Measurements from ENCODE around the gene POLQ. TPM values are rescaled to one million over a fixed set of nuclear protein-coding genes. Genes with fewer than 3 reads are reported as not detected.
"Not testable (repeated sequence)": the region's sequence is repeated elsewhere in the genome, so short reads cannot be mapped to it uniquely, and the experiment has no call there.

POLQ gene
- total RNA-seq, 1 experiment from 2014 or later = 9.1 TPM

- no peak overlapping the region for H3K27ac ChIP-seq
- no peak overlapping the region for H3K4me3 ChIP-seq
- H3K4me1 ChIP-seq (replicated peaks) = no peaks in the 10 kb centered on the region
- no peaks in the 10 kb centered on the region for H3K9me3 ChIP-seq (replicated peaks)
- no peak for DNase-seq (ENCODE audit: low read depth in 1 of 2, low spot score in 2 of 2)
- H3K36me3 ChIP-seq = peaks cover 31% of the 10 kb centered on the region
- no peaks in the 10 kb centered on the region for H3K27me3 ChIP-seq (replicated peaks)
These were observed 54.0 kb downstream of the POLQ start for GRCh38 chr3:121491683-121492320.

- H3K4me1 ChIP-seq (replicated peaks) = no peaks in the 10 kb centered on the region
These were observed 55.6 kb downstream of the POLQ start for GRCh38 chr3:121490161-121490560.

GRCh38 chr3:121488628-121489027, 57.2 kb downstream of the POLQ start:
- no peak overlapping the region for H3K4me3 ChIP-seq
- H3K27me3 ChIP-seq (replicated peaks) = no peaks in the 10 kb centered on the region
- H3K27ac ChIP-seq = no peak overlapping the region
- no peak for DNase-seq (ENCODE audit: low read depth in 1 of 2, low spot score in 2 of 2)
- H3K4me1 ChIP-seq (replicated peaks) = 0 out of 2 replicates have a peak, but pooled peaks cover under 1% of the 10 kb centered on the region
- no peaks in the 10 kb centered on the region for H3K9me3 ChIP-seq (replicated peaks)
- H3K36me3 ChIP-seq = peaks cover 25% of the 10 kb centered on the region

More at GRCh38 chr3:121490161-121490560, 55.6 kb downstream of the POLQ start:
- no peak overlapping the region for H3K4me3 ChIP-seq
- no peak for DNase-seq (ENCODE audit: low read depth in 1 of 2, low spot score in 2 of 2)
- H3K36me3 ChIP-seq = peaks cover 25% of the 10 kb centered on the region
- no peaks in the 10 kb centered on the region for H3K27me3 ChIP-seq (replicated peaks)
- H3K9me3 ChIP-seq (replicated peaks) = no peaks in the 10 kb centered on the region
- no peak overlapping the region for H3K27ac ChIP-seq

GRCh38 chr3:121483290-121483689, 62.5 kb downstream of the POLQ start:
- peak in 1 of 2 experiments; percentile 18 for DNase-seq (ENCODE audit: low read depth in 1 of 2, low spot score in 2 of 2)
- Histone ChIP-seq H3K36me3 (peaks cover 22% of the 10 kb centered on the region), H3K27ac (peak overlapping the region; percentile 93), H3K27me3 (replicated peaks) (no peaks in the 10 kb centered on the region), H3K4me3 (no peak overlapping the region), H3K4me1 (replicated peaks) (peaks cover 25% of the 10 kb centered on the region), H3K9me3 (replicated peaks) (no peaks in the 10 kb centered on the region)

- no peaks in the 10 kb centered on the region for H3K9me3 ChIP-seq (replicated peaks)
- no peak overlapping the region for H3K4me3 ChIP-seq
- peak overlapping the region; percentile 93 for H3K27ac ChIP-seq
These were observed 63.1 kb downstream of the POLQ start for GRCh38 chr3:121482660-121483059.

GRCh38 chr3:121481106-121481880, 64.5 kb downstream of the POLQ start:
- Histone ChIP-seq H3K4me1 (replicated peaks) (peaks cover 31% of the 10 kb centered on the region), H3K9me3 (replicated peaks) (no peaks in the 10 kb centered on the region), H3K27ac (no peak overlapping the region), H3K4me3 (no peak overlapping the region), H3K27me3 (replicated peaks) (no peaks in the 10 kb centered on the region), H3K36me3 (peaks cover 31% of the 10 kb centered on the region)
- DNase-seq (ENCODE audit: low read depth in 1 of 2, low spot score in 2 of 2) = no peak

More at GRCh38 chr3:121482660-121483059, 63.1 kb downstream of the POLQ start:
- DNase-seq (ENCODE audit: low read depth in 1 of 2, low spot score in 2 of 2) = peak in 1 of 2 experiments; percentile 61
- peaks cover 31% of the 10 kb centered on the region for H3K4me1 ChIP-seq (replicated peaks)
- H3K36me3 ChIP-seq = peaks cover 23% of the 10 kb centered on the region
- H3K27me3 ChIP-seq (replicated peaks) = no peaks in the 10 kb centered on the region

- Histone ChIP-seq H3K4me3 (no peak overlapping the region), H3K36me3 (peaks cover 57% of the 10 kb centered on the region), H3K27ac (peak overlapping the region; percentile 61)
These were observed 68.2 kb downstream of the POLQ start for GRCh38 chr3:121477589-121477988.

GRCh38 chr3:121473001-121473400, 72.8 kb downstream of the POLQ start:
- no peak overlapping the region for H3K27ac ChIP-seq
- peaks cover 3% of the 10 kb centered on the region for H3K4me1 ChIP-seq (replicated peaks)
- H3K9me3 ChIP-seq (replicated peaks) = no peaks in the 10 kb centered on the region
- no peaks in the 10 kb centered on the region for H3K27me3 ChIP-seq (replicated peaks)
- no peak overlapping the region for H3K4me3 ChIP-seq
- DNase-seq (ENCODE audit: low read depth in 1 of 2, low spot score in 2 of 2) = no peak
- peaks cover 57% of the 10 kb centered on the region for H3K36me3 ChIP-seq

More at GRCh38 chr3:121477589-121477988, 68.2 kb downstream of the POLQ start:
- Histone ChIP-seq H3K4me1 (replicated peaks) (peaks cover 22% of the 10 kb centered on the region), H3K27me3 (replicated peaks) (no peaks in the 10 kb centered on the region), H3K9me3 (replicated peaks) (no peaks in the 10 kb centered on the region)
- peak; percentile 22 to 47 for DNase-seq (ENCODE audit: low read depth in 1 of 2, low spot score in 2 of 2)

GRCh38 chr3:121467085-121467484, 78.7 kb downstream of the POLQ start:
- DNase-seq (ENCODE audit: low read depth in 1 of 2, low spot score in 2 of 2) = no peak
- Histone ChIP-seq H3K36me3 (peaks cover 50% of the 10 kb centered on the region), H3K4me3 (no peak overlapping the region)

GRCh38 chr3:121463745-121464144, 82.0 kb downstream of the POLQ start:
- Histone ChIP-seq H3K4me1 (replicated peaks) (no peaks in the 10 kb centered on the region), H3K36me3 (peaks cover 51% of the 10 kb centered on the region), H3K9me3 (replicated peaks) (no peaks in the 10 kb centered on the region), H3K4me3 (no peak overlapping the region), H3K27ac (no peak overlapping the region), H3K27me3 (replicated peaks) (no peaks in the 10 kb centered on the region)
- no peak for DNase-seq (ENCODE audit: low read depth in 1 of 2, low spot score in 2 of 2)

More at GRCh38 chr3:121467085-121467484, 78.7 kb downstream of the POLQ start:
- no peak overlapping the region for H3K27ac ChIP-seq
- no peaks in the 10 kb centered on the region for H3K9me3 ChIP-seq (replicated peaks)
- no peaks in the 10 kb centered on the region for H3K27me3 ChIP-seq (replicated peaks)
- no peaks in the 10 kb centered on the region for H3K4me1 ChIP-seq (replicated peaks)

- no peak overlapping the region for H3K27ac ChIP-seq
- no peaks in the 10 kb centered on the region for H3K9me3 ChIP-seq (replicated peaks)
- no peak for DNase-seq (ENCODE audit: low read depth in 1 of 2, low spot score in 2 of 2)
- no peak overlapping the region for H3K4me3 ChIP-seq
- peaks cover 44% of the 10 kb centered on the region for H3K36me3 ChIP-seq
- H3K27me3 ChIP-seq (replicated peaks) = no peaks in the 10 kb centered on the region
- no peaks in the 10 kb centered on the region for H3K4me1 ChIP-seq (replicated peaks)
These were observed 83.2 kb downstream of the POLQ start for GRCh38 chr3:121462565-121462964.

- not testable (repeated sequence) for H3K27ac ChIP-seq; H3K9me3 ChIP-seq (replicated peaks); H3K27me3 ChIP-seq (replicated peaks); H3K4me3 ChIP-seq; DNase-seq (ENCODE audit: low read depth in 1 of 2, low spot score in 2 of 2); H3K4me1 ChIP-seq (replicated peaks)
- H3K36me3 ChIP-seq = peaks cover 14% of the 10 kb centered on the region
These were observed 94.0 kb downstream of the POLQ start for GRCh38 chr3:121451752-121452151.

- Histone ChIP-seq H3K4me1 (replicated peaks) (no peaks in the 10 kb centered on the region), H3K27me3 (replicated peaks) (no peaks in the 10 kb centered on the region), H3K4me3 (no peak overlapping the region), H3K36me3 (peaks cover 31% of the 10 kb centered on the region), H3K9me3 (replicated peaks) (no peaks in the 10 kb centered on the region; the same call in 1 of the 2 replicates), H3K27ac (no peak overlapping the region)
- no peak for DNase-seq (ENCODE audit: low read depth in 1 of 2, low spot score in 2 of 2)
These were observed 102.3 kb downstream of the POLQ start for GRCh38 chr3:121443456-121443855.

GRCh38 chr3:121436641-121437040, 109.1 kb downstream of the POLQ start:
- Histone ChIP-seq H3K27ac (no peak overlapping the region), H3K4me3 (no peak overlapping the region), H3K27me3 (replicated peaks) (no peaks in the 10 kb centered on the region), H3K36me3 (peaks cover 38% of the 10 kb centered on the region), H3K9me3 (replicated peaks) (no peaks in the 10 kb centered on the region), H3K4me1 (replicated peaks) (0 out of 2 replicates have a peak, but pooled peaks cover 4% of the 10 kb centered on the region)
- no peak for DNase-seq (ENCODE audit: low read depth in 1 of 2, low spot score in 2 of 2)
